Thoracic aorta (tissue), 2 donors: ENCODE results near the gene DDX3X. TPM values are rescaled to one million over a fixed set of nuclear protein-coding genes. Genes with fewer than 3 reads are reported as not detected.

Experiments
- ATAC-seq: fragments of 150-250 bp; one replicate; pipeline ENCODE4 v1.8.0; 2017; ENCODE audit warnings: low read depth; ENCODE audit not compliant: insufficient number of reproducible peaks, low FRiP score
- DNase-seq: peaks from one replicate; pipeline ENCODE4 v3.0.0-alpha.2; 2020; ENCODE audit warnings: low spot score
- H3K27ac ChIP-seq, 2 donors: fragments of 200-600 bp; sonication (generic); 1 replicate in 1 of 2; 2 replicates in 1 of 2; pipeline ENCODE4 v1.5.1; 2016; ENCODE audit warnings: mild to moderate bottlenecking in 2 of 2, moderate library complexity in 2 of 2
- H3K27me3 ChIP-seq: fragments of 200-600 bp; sonication (generic); replicated peaks from 2 replicates; pipeline ENCODE4 v1.6.0; 2016; ENCODE audit warnings: mild to moderate bottlenecking; ENCODE audit not compliant: insufficient read depth
- H3K36me3 ChIP-seq: fragments of 200-600 bp; sonication (generic); one replicate; pipeline ENCODE4 v1.5.1; 2016
- H3K4me1 ChIP-seq, 2 donors: fragments of 200-600 bp; sonication (generic); 1 replicate in 1 of 2; 2 replicates in 1 of 2; pipeline versions ENCODE4 v1.5.1 to v1.6.0; 2016; ENCODE audit warnings: low read depth in 2 of 2, mild to moderate bottlenecking in 1 of 2; ENCODE audit not compliant: control insufficient read depth in 1 of 2
- H3K4me3 ChIP-seq: fragments of 200-600 bp; sonication (generic); 2 replicates; pipeline ENCODE4 v1.5.1; 2016; ENCODE audit warnings: mild to moderate bottlenecking
- H3K9me3 ChIP-seq: fragments of 200-600 bp; sonication (generic); 2 replicates; pipeline ENCODE4 v1.5.1; 2016
- total RNA-seq, 2 donors: library from RNA; depleted of rRNA; stranded (reverse); fragments of >200 nt; gene quantifications; one replicate each; pipeline versions ENCODE4 v1.1.0 to v1.2.3, GENCODE V29; 2016
- TF ChIP-seq, protein P1 (sequence below): fragments of 200-600 bp; sonication (generic); IDR thresholded peaks from one replicate; pipeline ENCODE4 v1.5.1; 2019; ENCODE audit warnings: antibody characterized with exemption

The DDX3X gene
- total RNA-seq, 2 donors from 2014 or later: 172 to 320 TPM

- H3K4me1 ChIP-seq: peaks cover 8 to 19% of the 10 kb centered on the region in 2 donors
- peaks cover 4% of the 10 kb centered on the region for H3K36me3 ChIP-seq
- ATAC-seq: no peak
- TF ChIP-seq, protein P1, sequence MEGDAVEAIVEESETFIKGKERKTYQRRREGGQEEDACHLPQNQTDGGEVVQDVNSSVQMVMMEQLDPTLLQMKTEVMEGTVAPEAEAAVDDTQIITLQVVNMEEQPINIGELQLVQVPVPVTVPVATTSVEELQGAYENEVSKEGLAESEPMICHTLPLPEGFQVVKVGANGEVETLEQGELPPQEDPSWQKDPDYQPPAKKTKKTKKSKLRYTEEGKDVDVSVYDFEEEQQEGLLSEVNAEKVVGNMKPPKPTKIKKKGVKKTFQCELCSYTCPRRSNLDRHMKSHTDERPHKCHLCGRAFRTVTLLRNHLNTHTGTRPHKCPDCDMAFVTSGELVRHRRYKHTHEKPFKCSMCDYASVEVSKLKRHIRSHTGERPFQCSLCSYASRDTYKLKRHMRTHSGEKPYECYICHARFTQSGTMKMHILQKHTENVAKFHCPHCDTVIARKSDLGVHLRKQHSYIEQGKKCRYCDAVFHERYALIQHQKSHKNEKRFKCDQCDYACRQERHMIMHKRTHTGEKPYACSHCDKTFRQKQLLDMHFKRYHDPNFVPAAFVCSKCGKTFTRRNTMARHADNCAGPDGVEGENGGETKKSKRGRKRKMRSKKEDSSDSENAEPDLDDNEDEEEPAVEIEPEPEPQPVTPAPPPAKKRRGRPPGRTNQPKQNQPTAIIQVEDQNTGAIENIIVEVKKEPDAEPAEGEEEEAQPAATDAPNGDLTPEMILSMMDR: no peak
- DNase-seq: no peak
- no peaks in the 10 kb centered on the region for H3K9me3 ChIP-seq
- H3K27ac ChIP-seq: peak overlapping the region; percentile 84 to 99
- no peaks in the 10 kb centered on the region for H3K27me3 ChIP-seq
- peak overlapping the region; percentile 86 for H3K4me3 ChIP-seq
These were observed 1.4 kb downstream of the DDX3X start for GRCh38 chrX:41335198-41335957.

GRCh38 chrX:41335958-41336331 lies 2.0 kb downstream of the DDX3X start:
- Histone ChIP-seq H3K4me3 (peak overlapping the region; percentile 86), H3K36me3 (peaks cover 4% of the 10 kb centered on the region), H3K27ac (peak overlapping the region in 1 of 2 donors; percentile 99), H3K27me3 (no peaks in the 10 kb centered on the region), H3K9me3 (no peaks in the 10 kb centered on the region), H3K4me1 (peaks cover 13 to 25% of the 10 kb centered on the region in 2 donors)
- TF ChIP-seq, protein P1: no peak
- ATAC-seq: no peak
- DNase-seq: no peak

DNA sequence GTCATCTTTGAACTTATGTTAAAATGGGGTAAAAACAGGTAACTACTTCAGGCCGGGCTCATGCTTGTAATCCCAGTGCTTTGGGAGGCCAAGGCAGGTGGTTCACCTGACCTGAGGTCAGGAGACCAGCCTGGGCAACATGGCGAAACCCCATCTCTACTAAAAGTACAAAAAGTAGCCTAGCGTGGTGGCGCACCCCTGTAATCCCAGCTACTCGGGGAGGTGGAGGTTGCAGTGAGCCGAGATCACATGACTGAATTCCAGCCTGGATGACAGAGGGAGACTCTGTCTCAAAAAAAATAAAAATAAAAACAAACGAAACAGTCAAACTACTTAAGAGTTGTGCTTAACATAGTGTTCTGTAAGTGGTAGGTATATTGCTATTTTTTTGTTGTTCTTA lies 2.5 kb downstream of the DDX3X start:
- TF ChIP-seq, protein P1: no peak
- Histone ChIP-seq H3K27ac (peak overlapping the region in 1 of 2 donors; percentile 99), H3K36me3 (peaks cover 4% of the 10 kb centered on the region), H3K9me3 (no peaks in the 10 kb centered on the region), H3K27me3 (no peaks in the 10 kb centered on the region), H3K4me1 (peaks cover 14 to 30% of the 10 kb centered on the region in 2 donors), H3K4me3 (peak overlapping the region; percentile 86)
- DNase-seq (no peak), ATAC-seq (no peak)

GRCh38 chrX:41337140-41337539 lies 3.2 kb downstream of the DDX3X start:
- TF ChIP-seq, protein P1: no peak
- H3K4me1 ChIP-seq: peaks cover 14 to 31% of the 10 kb centered on the region in 2 donors

GRCh38 chrX:41338436-41338835 lies 4.5 kb downstream of the DDX3X start:
- no peaks in the 10 kb centered on the region for H3K9me3 ChIP-seq
- peak overlapping the region; percentile 44 for H3K4me3 ChIP-seq
- H3K27me3 ChIP-seq: no peaks in the 10 kb centered on the region
- H3K36me3 ChIP-seq: peaks cover 21% of the 10 kb centered on the region
- H3K27ac ChIP-seq: no peak overlapping the region
- TF ChIP-seq, protein P1: no peak
- H3K4me1 ChIP-seq: peaks cover 14 to 31% of the 10 kb centered on the region in 2 donors
- no peak for DNase-seq
- no peak for ATAC-seq

More at GRCh38 chrX:41337140-41337539, 3.2 kb downstream of the DDX3X start:
- Histone ChIP-seq H3K4me3 (peak overlapping the region; percentile 86), H3K9me3 (no peaks in the 10 kb centered on the region), H3K27ac (peak overlapping the region in 1 of 2 donors; percentile 99), H3K36me3 (peaks cover 11% of the 10 kb centered on the region), H3K27me3 (no peaks in the 10 kb centered on the region)
- no peak for DNase-seq
- ATAC-seq: no peak
